NCI-H2029 treated with DMSO at 0.1 percent for 48 hours (cell line): ENCODE data around the gene CD177.
A peak's percentile ranks its signal among the peaks of the same experiment; 100 is the strongest.
"Not testable (repeated sequence)": the region's sequence is repeated elsewhere in the genome, so short reads cannot be mapped to it uniquely, and the experiment has no call there.

Experiments used
- DNase-seq: peaks from one replicate; lab custom pipeline; 2025; lab: John Stamatoyannopoulos, UW

CD177 gene

GRCh38 chr19:43332058-43332922, 21.2 kb upstream of the CD177 start:
- DNase-seq = no peak

- DNase-seq = not testable (repeated sequence)
Observed at GRCh38 chr19:43336508-43336907, 17.0 kb upstream of the CD177 start.

- no peak for DNase-seq
Observed at GRCh38 chr19:43337737-43338136, 15.7 kb upstream of the CD177 start.

GRCh38 chr19:43338530-43338929, 15.0 kb upstream of the CD177 start:
- no peak for DNase-seq

- peak; percentile 24 for DNase-seq
Observed at GRCh38 chr19:43339243-43339930, 14.1 kb upstream of the CD177 start.

- DNase-seq = not testable (repeated sequence)
Observed at GRCh38 chr19:43340101-43340500, 13.4 kb upstream of the CD177 start.

- DNase-seq = not testable (repeated sequence)
Observed at GRCh38 chr19:43341098-43341497, 12.4 kb upstream of the CD177 start.

- DNase-seq = peak; percentile 83
Observed at GRCh38 chr19:43342104-43342503, 11.4 kb upstream of the CD177 start.

- not testable (repeated sequence) for DNase-seq
Observed at GRCh38 chr19:43344347-43344925, 9.1 kb upstream of the CD177 start.

- not testable (repeated sequence) for DNase-seq
Observed at GRCh38 chr19:43349813-43350212, 3.7 kb upstream of the CD177 start.

- no peak for DNase-seq
Observed at GRCh38 chr19:43351998-43352746, 1.3 kb upstream of the CD177 start.

GRCh38 chr19:43354305-43354627, 780 bp downstream of the CD177 start:
- no peak for DNase-seq

- DNase-seq = not testable (repeated sequence)
Observed at GRCh38 chr19:43356749-43357148, 3.3 kb downstream of the CD177 start.

GRCh38 chr19:43362179-43362578, 8.7 kb downstream of the CD177 start:
- DNase-seq = no peak

- DNase-seq = no peak
Observed at GRCh38 chr19:43362745-43363144, 9.3 kb downstream of the CD177 start.

GRCh38 chr19:43365677-43366076, 12.2 kb downstream of the CD177 start:
- DNase-seq = not testable (repeated sequence)

- no peak for DNase-seq
Observed at GRCh38 chr19:43367822-43368221, 14.3 kb downstream of the CD177 start.

GRCh38 chr19:43368897-43369296, 15.4 kb downstream of the CD177 start:
- not testable (repeated sequence) for DNase-seq

- no peak for DNase-seq
Observed at GRCh38 chr19:43371909-43372308, 18.4 kb downstream of the CD177 start.

GRCh38 chr19:43372462-43372861, 19.0 kb downstream of the CD177 start:
- no peak for DNase-seq

GRCh38 chr19:43377624-43378023, 24.1 kb downstream of the CD177 start:
- DNase-seq = not testable (repeated sequence)

GRCh38 chr19:43380008-43380407, 26.5 kb downstream of the CD177 start:
- no peak for DNase-seq
